Cardiac ventricle fibroblast (primary cell): ENCODE data around the gene ICAM1. TPM values are rescaled to one million over a fixed set of nuclear protein-coding genes. Genes with fewer than 3 reads are reported as not detected.

Source experiments
- total RNA-seq: library from RNA; depleted of rRNA; stranded (reverse); fragments of >200 nt; gene quantifications from 2 replicates; pipeline ENCODE4 v1.2.3, GENCODE V29; 2015

Gene ICAM1
- total RNA-seq = 12.8 and 17.7 TPM in 2 replicates

GRCh38 chr19:10270616-10271394 is at the start of gene ICAM1:
Gene ICAM1 (plus strand): TSS chr19:10271120. CDS start chr19:10271160, 40 bp downstream.

GRCh38 chr19:10230861-10231611 is 39.9 kb upstream of the ICAM1 start, which contains the start of gene S1PR2:
Gene S1PR2 (minus strand): TSS chr19:10231331. CDS start chr19:10224905, 6,426 bp downstream.

GRCh38 chr19:10251792-10252694 is 18.9 kb upstream of the ICAM1 start, which contains the start of gene MRPL4:
Gene MRPL4 (plus strand): TSS chr19:10252214. CDS start chr19:10252254, 40 bp downstream.

GRCh38 chr19:10286803-10287737 is 16.1 kb downstream of the ICAM1 start, which contains the start of gene ICAM4:
Gene ICAM4 (plus strand): TSS chr19:10286955. CDS start chr19:10287013, 58 bp downstream.

GRCh38 chr19:10289836-10290356 is 19.0 kb downstream of the ICAM1 start, which contains the start of gene ICAM5:
Gene ICAM5 (plus strand): TSS chr19:10289952. CDS start chr19:10290044, 92 bp downstream.

GRCh38 chr19:10309423-10309822 is 38.5 kb downstream of the ICAM1 start, which contains the start of gene ZGLP1:
Gene ZGLP1 (minus strand): TSS chr19:10309815.

GRCh38 chr19:10315335-10316214 is 44.7 kb downstream of the ICAM1 start, which contains the start of gene FDX2:
Gene FDX2 (minus strand): TSS chr19:10316015. CDS start chr19:10315996, 19 bp downstream.

GRCh38 chr19:10332965-10333757 is 62.2 kb downstream of the ICAM1 start, which contains the start of gene RAVER1:
Gene RAVER1 (minus strand): TSS chr19:10333529. CDS start chr19:10333507, 22 bp downstream.

Other genes with a start within 250 kb of the ICAM1 start
- 24.1 and 33.3 TPM in 2 replicates for gene SHFL, start 184.8 kb upstream of the ICAM1 start, total RNA-seq
- 0.10 TPM in 1 of 2 replicates, not detected in the other for gene ANGPTL6, start 168.4 kb upstream of the ICAM1 start, total RNA-seq
- gene PPAN, start 164.8 kb upstream of the ICAM1 start, total RNA-seq = 32.3 and 32.5 TPM in 2 replicates
- gene P2RY11, start 159.4 kb upstream of the ICAM1 start, total RNA-seq = 5.3 and 6.8 TPM in 2 replicates
- gene EIF3G, start 151.2 kb upstream of the ICAM1 start, total RNA-seq = 279 and 285 TPM in 2 replicates
- gene DNMT1, start 76.2 kb upstream of the ICAM1 start, total RNA-seq = 32.2 and 32.6 TPM in 2 replicates
- 26.8 and 33.8 TPM in 2 replicates for gene S1PR2, start 39.8 kb upstream of the ICAM1 start, total RNA-seq
- gene MRPL4, start 18.9 kb upstream of the ICAM1 start, total RNA-seq = 58.3 and 72.3 TPM in 2 replicates
- 0.10 and 0.50 TPM in 2 replicates for gene ICAM4, start 15.8 kb downstream of the ICAM1 start, total RNA-seq
- gene ICAM5, start 18.8 kb downstream of the ICAM1 start, total RNA-seq = 0.56 and 1.3 TPM in 2 replicates
- 0.25 and 3.2 TPM in 2 replicates for gene ZGLP1, start 38.7 kb downstream of the ICAM1 start, total RNA-seq
- gene FDX2, start 44.9 kb downstream of the ICAM1 start, total RNA-seq = 16.5 and 19.4 TPM in 2 replicates
- 31.8 and 49.8 TPM in 2 replicates for gene RAVER1, start 62.4 kb downstream of the ICAM1 start, total RNA-seq
- 3.7 and 6.0 TPM in 2 replicates for gene ICAM3, start 68.5 kb downstream of the ICAM1 start, total RNA-seq
- 39.3 and 45.8 TPM in 2 replicates for gene TYK2, start 109.5 kb downstream of the ICAM1 start, total RNA-seq
- 127 and 132 TPM in 2 replicates for gene CDC37, start 132.4 kb downstream of the ICAM1 start, total RNA-seq
- 13.7 and 16.1 TPM in 2 replicates for gene PDE4A, start 149.4 kb downstream of the ICAM1 start, total RNA-seq
- gene KEAP1, start 232.2 kb downstream of the ICAM1 start, total RNA-seq = 71.9 and 86.3 TPM in 2 replicates
- gene S1PR5, start 246.3 kb downstream of the ICAM1 start, total RNA-seq = not detected in 2 replicates